HG03108 (cell line): ENCODE measurements around the gene GAB3.
"Not testable (repeated sequence)": the region's sequence is repeated elsewhere in the genome, so short reads cannot be mapped to it uniquely, and the experiment has no call there.

Experiments used
- ATAC-seq: cut with Tn5 transposase; IDR thresholded peaks from one replicate; pipeline ENCODE4 v1.9.1; 2021; ENCODE audit warnings: moderate library complexity; ENCODE audit not compliant: unreplicated experiment

GAB3 gene

GRCh38 chrX:154658187-154658586, 92.7 kb downstream of the GAB3 start:
- no peak for ATAC-seq

GRCh38 chrX:154657226-154657805, 93.6 kb downstream of the GAB3 start:
- ATAC-seq: no peak

DNA sequence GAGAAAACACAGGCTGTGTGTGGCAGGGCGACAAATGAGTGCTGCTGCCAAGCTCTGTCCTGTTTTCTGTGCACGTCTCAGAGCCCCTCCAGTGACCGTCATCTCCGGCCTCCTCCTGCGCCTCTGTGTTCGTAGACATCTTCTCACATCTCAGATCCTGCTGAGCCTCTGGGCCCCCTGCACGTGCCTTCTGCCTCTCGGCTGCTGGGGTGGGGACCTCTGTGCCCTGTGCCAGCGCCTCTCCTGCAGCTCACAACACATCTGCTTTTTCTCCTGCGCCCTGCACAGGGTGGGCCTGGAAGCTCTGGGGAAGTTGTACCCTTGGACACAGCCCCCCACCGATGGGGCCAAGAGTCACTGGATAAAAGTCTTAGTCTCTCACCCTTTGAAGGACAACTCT, 95.1 kb downstream of the GAB3 start:
- no peak for ATAC-seq

- ATAC-seq: no peak
These were observed 95.5 kb downstream of the GAB3 start for GRCh38 chrX:154655346-154655745.

DNA sequence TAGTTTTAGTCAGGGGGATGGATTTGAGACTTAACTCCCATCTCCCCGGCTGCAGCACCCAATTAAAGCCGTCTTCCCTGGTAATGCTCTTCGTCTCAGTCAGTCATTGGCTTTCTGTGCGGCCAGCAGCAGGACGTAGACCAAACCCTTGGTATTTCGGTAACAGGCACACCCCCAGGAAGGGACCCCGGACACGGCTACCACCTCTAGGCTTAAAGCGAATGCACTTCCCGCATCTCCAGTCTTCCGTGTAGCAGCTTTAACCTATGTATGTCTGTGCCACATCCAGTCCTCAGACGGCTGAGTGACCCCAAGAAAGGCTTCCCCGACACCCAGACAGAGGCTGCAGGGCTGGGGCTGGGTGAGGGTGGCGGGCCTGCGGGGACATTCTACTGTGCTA, 96.0 kb downstream of the GAB3 start:
- ATAC-seq: no peak

DNA sequence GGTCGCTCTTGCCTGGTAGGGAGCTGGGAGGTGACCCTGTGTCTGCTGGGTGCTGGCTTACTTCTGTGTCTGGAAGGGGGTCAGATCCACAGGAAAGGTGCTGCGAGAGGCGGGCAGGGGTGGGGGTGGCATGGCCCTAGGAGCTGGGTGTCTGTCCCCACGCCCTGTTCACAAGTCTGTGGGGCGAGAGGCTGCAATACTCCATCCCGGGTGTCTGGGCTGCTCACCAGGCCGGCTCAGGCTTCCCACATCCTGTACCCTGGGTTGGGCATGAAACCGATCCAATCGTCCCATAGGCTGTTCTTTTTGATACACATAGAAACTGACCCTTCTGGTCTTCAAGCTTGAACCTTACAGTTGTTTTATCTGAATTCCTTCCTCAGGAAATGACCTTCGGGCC, 96.5 kb downstream of the GAB3 start:
- no peak for ATAC-seq

- ATAC-seq: not testable (repeated sequence)
These were observed 97.5 kb downstream of the GAB3 start, which contains the start of gene CTAG2 for GRCh38 chrX:154653413-154653812. Gene CTAG2 (minus strand): TSS chrX:154653579. CDS start chrX:154653515, 64 bp downstream.

GRCh38 chrX:154653048-154653401, 97.9 kb downstream of the GAB3 start:
- no peak for ATAC-seq

- ATAC-seq: no peak
These were observed 98.4 kb downstream of the GAB3 start for GRCh38 chrX:154652311-154653047.

- ATAC-seq: no peak
These were observed 100.7 kb downstream of the GAB3 start for GRCh38 chrX:154650221-154650510.

DNA sequence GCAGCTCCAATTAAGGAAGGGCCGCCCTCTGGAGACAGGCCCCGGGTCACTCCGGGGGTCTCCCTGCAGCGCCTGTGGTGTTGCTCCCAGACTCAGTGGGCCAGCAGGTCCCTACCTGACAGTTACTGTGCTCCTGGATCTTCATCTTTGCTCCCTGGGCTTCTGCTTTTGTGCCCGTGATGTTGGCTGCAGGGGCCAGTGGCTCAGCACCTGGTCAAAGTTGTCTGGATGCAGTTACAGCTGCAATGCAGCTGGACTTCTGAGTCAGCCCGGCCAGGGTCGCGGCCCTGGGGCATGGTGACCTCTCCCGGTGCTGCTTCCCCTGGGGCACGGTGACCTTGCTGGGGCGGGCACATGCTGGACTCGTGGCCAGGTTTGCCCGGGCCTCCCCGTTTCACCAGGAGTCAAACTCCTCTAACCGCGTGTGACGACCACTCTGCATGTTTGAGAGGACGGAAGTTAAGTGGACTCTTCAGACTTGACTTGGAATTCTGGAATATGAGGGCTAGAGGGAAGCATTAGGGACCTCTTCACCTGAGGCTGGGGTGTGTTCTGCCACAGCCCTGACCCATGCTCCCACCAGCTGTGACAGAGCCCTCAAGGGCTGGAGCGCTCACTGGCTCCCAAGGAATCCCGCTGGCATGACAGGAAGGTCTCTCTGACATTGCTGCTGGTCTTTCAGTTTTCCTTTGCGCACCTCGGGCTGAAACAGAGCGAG, 101.2 kb downstream of the GAB3 start:
- no peak for ATAC-seq

DNA sequence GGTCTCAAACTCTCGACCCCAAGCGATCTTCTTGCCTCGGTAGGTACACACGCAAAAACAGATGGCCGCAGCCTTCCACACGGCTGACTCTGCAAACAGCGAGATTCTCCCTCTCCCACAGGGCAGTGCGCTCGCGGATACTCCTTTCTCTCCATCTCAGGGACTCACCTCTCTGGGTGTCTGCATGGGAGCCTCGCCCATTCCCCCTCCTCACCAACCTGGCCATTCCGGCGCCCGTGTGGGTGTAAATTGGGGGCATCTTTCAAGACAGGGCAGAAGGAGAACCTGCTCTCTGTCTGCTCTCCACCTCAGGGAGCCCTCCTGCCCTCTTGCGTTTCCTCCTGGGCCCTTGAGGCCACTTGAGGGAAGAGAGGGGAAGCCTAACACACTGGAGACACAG, 101.9 kb downstream of the GAB3 start:
- ATAC-seq: no peak

DNA sequence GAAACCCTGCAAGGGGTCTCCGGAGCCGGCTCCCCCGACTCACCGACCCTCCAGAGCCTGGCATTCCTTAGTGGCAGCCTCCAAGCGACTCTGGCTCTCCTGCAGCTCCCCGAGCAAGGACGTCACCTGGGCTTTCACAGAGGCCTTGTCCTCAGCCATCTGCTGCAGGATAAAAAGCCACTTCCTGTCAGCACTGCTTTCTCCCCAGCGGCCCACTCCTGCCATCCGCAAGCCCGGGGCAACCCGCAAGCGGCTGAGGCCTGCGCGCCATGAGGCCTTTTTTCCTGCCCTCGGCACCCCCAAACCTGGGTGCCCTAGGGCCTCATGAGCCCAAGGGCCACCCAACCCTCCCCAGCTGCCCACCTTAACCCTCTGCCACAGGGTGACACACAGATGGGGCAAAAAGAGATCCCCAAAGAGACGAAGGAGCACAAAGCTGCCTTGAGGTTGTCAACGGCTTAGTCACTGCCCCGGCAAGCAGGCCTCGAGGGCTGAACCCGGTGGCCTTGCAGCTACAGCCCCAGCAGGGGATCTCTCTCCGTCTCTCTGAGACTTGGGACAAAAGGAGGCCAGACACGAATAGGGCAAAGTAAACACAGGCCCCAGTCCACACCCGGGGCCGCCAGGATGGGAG, 105.0 kb downstream of the GAB3 start:
- not testable (repeated sequence) for ATAC-seq

GRCh38 chrX:154643708-154644107, 107.2 kb downstream of the GAB3 start:
- not testable (repeated sequence) for ATAC-seq

DNA sequence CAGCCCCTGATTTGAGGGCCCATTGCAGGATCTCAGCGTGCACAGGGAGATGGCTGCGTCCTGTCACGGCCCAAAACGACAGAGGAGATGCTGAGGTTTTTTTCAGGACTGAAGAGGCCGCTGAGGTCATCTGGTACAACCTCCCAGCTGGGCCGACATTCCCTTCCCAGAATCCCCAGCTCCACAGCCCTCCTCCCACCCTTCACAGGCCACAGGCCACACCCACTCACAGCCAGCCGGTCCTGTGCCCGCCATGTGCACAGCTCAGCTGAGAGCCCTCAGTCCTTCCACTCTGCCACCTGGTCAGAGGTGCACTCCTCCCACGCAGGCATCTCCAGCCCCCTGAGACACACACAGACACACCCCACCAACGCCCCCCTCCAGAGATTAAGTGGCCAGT, 109.1 kb downstream of the GAB3 start:
- ATAC-seq: not testable (repeated sequence)

DNA sequence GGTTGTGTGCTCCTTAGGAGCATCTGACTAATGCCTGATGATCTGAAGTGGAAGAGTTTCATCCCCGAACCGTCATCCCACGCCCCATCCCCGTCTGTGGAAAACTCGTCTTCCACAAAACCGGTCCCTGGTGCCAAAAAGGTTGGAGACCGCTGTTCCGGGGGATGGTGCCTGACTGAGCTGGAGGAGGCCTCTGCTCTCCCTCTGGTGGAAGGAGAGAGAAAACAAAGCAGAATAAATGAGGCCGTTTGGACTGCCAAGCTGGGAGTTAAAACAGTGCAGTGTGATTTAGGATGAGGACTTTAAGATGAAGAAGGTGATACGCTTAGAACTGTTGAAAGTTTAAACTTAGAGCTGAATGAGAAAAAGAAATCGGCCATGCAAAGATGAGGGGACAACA, 117.2 kb downstream of the GAB3 start:
- ATAC-seq: not testable (repeated sequence)

- ATAC-seq: not testable (repeated sequence)
These were observed 119.9 kb downstream of the GAB3 start for GRCh38 chrX:154630949-154631348.

DNA sequence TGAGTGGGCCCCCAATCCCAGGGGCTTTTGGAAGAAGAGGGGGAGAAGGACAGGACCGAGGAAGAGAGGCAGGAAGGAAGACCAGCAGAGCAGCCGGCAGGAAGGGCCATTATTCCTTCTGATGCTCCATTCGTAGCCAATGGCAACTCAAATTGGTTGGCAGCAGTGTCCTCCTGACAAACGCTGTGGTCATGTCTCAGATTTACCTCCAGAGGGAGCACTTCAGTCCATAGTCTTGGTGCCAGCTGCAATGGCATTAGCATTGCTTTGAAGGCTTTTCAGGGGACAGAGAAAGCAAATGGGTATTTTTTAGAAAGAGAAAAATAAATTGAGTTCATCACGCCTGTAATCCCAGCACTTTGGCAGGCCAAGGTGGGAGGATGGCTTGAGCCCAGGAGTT, 121.9 kb downstream of the GAB3 start:
- not testable (repeated sequence) for ATAC-seq
